ENCODE data around the gene DDX1. TPM values are rescaled to one million over a fixed set of nuclear protein-coding genes. Genes with fewer than 3 reads are reported as not detected.

Gene DDX1
- total and polyA plus RNA-seq, 4 donors = 87.0 to 152 (median 134) TPM

GRCh38 chr2:15641530-15641982 lies 49.9 kb downstream of the DDX1 start:
- Histone ChIP-seq H3K4me1 (ENCODE audit: control insufficient read depth, insufficient read depth, low read length) (peaks cover 15% of the 10 kb centered on the region), H3K9me3 (ENCODE audit: control insufficient read depth, insufficient read depth, low read length) (no peaks in the 10 kb centered on the region), H3K4me3 (ENCODE audit: low read depth, low read length) (no peak overlapping the region), H3K27ac (ENCODE audit: low read depth, low read length) (no peak overlapping the region), H3K27me3 (ENCODE audit: control insufficient read depth, insufficient read depth, low read length) (no peaks in the 10 kb centered on the region), H3K36me3 (ENCODE audit: control insufficient read depth, insufficient read depth, low read length) (peaks cover 3% of the 10 kb centered on the region)
- DNase-seq (ENCODE audit: low read depth in 4 of 6, low spot score in 6 of 6) = no peak
- no CpG with 5 or more reads among the region's 1 CpG for WGBS (ENCODE audit: insufficient coverage)

- Histone ChIP-seq H3K4me3 (ENCODE audit: low read depth, low read length) (no peak overlapping the region), H3K27ac (ENCODE audit: low read depth, low read length) (no peak overlapping the region), H3K4me1 (ENCODE audit: control insufficient read depth, insufficient read depth, low read length) (peaks cover 15% of the 10 kb centered on the region), H3K36me3 (ENCODE audit: control insufficient read depth, insufficient read depth, low read length) (peaks cover 3% of the 10 kb centered on the region), H3K9me3 (ENCODE audit: control insufficient read depth, insufficient read depth, low read length) (no peaks in the 10 kb centered on the region), H3K27me3 (ENCODE audit: control insufficient read depth, insufficient read depth, low read length) (no peaks in the 10 kb centered on the region)
- DNase-seq (ENCODE audit: low read depth in 4 of 6, low spot score in 6 of 6) = peak in 1 of 6 donors; percentile 57
- WGBS (ENCODE audit: insufficient coverage) = 70% methylated on average over 9 of the region's 12 CpGs
These were observed 50.5 kb downstream of the DDX1 start for GRCh38 chr2:15642011-15642814.

GRCh38 chr2:15642815-15643500 lies 51.3 kb downstream of the DDX1 start:
- WGBS (ENCODE audit: insufficient coverage) = 53% methylated on average over 8 of the region's 13 CpGs
- H3K9me3 ChIP-seq (ENCODE audit: control insufficient read depth, insufficient read depth, low read length) = no peaks in the 10 kb centered on the region
- H3K27me3 ChIP-seq (ENCODE audit: control insufficient read depth, insufficient read depth, low read length) = no peaks in the 10 kb centered on the region
- no peak overlapping the region for H3K4me3 ChIP-seq (ENCODE audit: low read depth, low read length)
- no peak for DNase-seq (ENCODE audit: low read depth in 4 of 6, low spot score in 6 of 6)
- no peak overlapping the region for H3K27ac ChIP-seq (ENCODE audit: low read depth, low read length)
- peaks cover 3% of the 10 kb centered on the region for H3K36me3 ChIP-seq (ENCODE audit: control insufficient read depth, insufficient read depth, low read length)
- H3K4me1 ChIP-seq (ENCODE audit: control insufficient read depth, insufficient read depth, low read length) = peaks cover 12% of the 10 kb centered on the region

GRCh38 chr2:15643791-15644585 lies 52.3 kb downstream of the DDX1 start:
- DNase-seq (ENCODE audit: low read depth in 4 of 6, low spot score in 6 of 6) = no peak
- Histone ChIP-seq H3K4me3 (ENCODE audit: low read depth, low read length) (no peak overlapping the region), H3K36me3 (ENCODE audit: control insufficient read depth, insufficient read depth, low read length) (peaks cover 3% of the 10 kb centered on the region), H3K9me3 (ENCODE audit: control insufficient read depth, insufficient read depth, low read length) (no peaks in the 10 kb centered on the region), H3K27ac (ENCODE audit: low read depth, low read length) (no peak overlapping the region), H3K4me1 (ENCODE audit: control insufficient read depth, insufficient read depth, low read length) (peaks cover 12% of the 10 kb centered on the region), H3K27me3 (ENCODE audit: control insufficient read depth, insufficient read depth, low read length) (no peaks in the 10 kb centered on the region)
- WGBS (ENCODE audit: insufficient coverage) = 74% methylated on average over 3 of the region's 4 CpGs

GRCh38 chr2:15645300-15645699 lies 53.6 kb downstream of the DDX1 start:
- H3K27ac ChIP-seq (ENCODE audit: low read depth, low read length) = no peak overlapping the region
- WGBS (ENCODE audit: insufficient coverage) = 100% methylated on average over 1 of the region's 2 CpGs

GRCh38 chr2:15645720-15646385 lies 54.2 kb downstream of the DDX1 start:
- Histone ChIP-seq H3K27ac (ENCODE audit: low read depth, low read length) (no peak overlapping the region), H3K27me3 (ENCODE audit: control insufficient read depth, insufficient read depth, low read length) (no peaks in the 10 kb centered on the region), H3K4me1 (ENCODE audit: control insufficient read depth, insufficient read depth, low read length) (peaks cover 12% of the 10 kb centered on the region), H3K4me3 (ENCODE audit: low read depth, low read length) (no peak overlapping the region), H3K9me3 (ENCODE audit: control insufficient read depth, insufficient read depth, low read length) (no peaks in the 10 kb centered on the region), H3K36me3 (ENCODE audit: control insufficient read depth, insufficient read depth, low read length) (peaks cover 3% of the 10 kb centered on the region)
- DNase-seq (ENCODE audit: low read depth in 4 of 6, low spot score in 6 of 6) = no peak
- 61% methylated on average over 7 of the region's 9 CpGs for WGBS (ENCODE audit: insufficient coverage)

More at GRCh38 chr2:15645300-15645699, 53.6 kb downstream of the DDX1 start:
- no peaks in the 10 kb centered on the region for H3K9me3 ChIP-seq (ENCODE audit: control insufficient read depth, insufficient read depth, low read length)
- peaks cover 12% of the 10 kb centered on the region for H3K4me1 ChIP-seq (ENCODE audit: control insufficient read depth, insufficient read depth, low read length)
- DNase-seq (ENCODE audit: low read depth in 4 of 6, low spot score in 6 of 6) = no peak
- H3K4me3 ChIP-seq (ENCODE audit: low read depth, low read length) = no peak overlapping the region
- peaks cover 3% of the 10 kb centered on the region for H3K36me3 ChIP-seq (ENCODE audit: control insufficient read depth, insufficient read depth, low read length)
- no peaks in the 10 kb centered on the region for H3K27me3 ChIP-seq (ENCODE audit: control insufficient read depth, insufficient read depth, low read length)

- Histone ChIP-seq H3K27me3 (ENCODE audit: control insufficient read depth, insufficient read depth, low read length) (no peaks in the 10 kb centered on the region), H3K4me3 (ENCODE audit: low read depth, low read length) (no peak overlapping the region), H3K9me3 (ENCODE audit: control insufficient read depth, insufficient read depth, low read length) (no peaks in the 10 kb centered on the region), H3K27ac (ENCODE audit: low read depth, low read length) (no peak overlapping the region), H3K36me3 (ENCODE audit: control insufficient read depth, insufficient read depth, low read length) (peaks cover 3% of the 10 kb centered on the region), H3K4me1 (ENCODE audit: control insufficient read depth, insufficient read depth, low read length) (peaks cover 12% of the 10 kb centered on the region)
- 95% methylated on average over 5 of the region's 6 CpGs for WGBS (ENCODE audit: insufficient coverage)
- DNase-seq (ENCODE audit: low read depth in 4 of 6, low spot score in 6 of 6) = no peak
These were observed 55.0 kb downstream of the DDX1 start for GRCh38 chr2:15646661-15647060.

- no peak overlapping the region for H3K4me3 ChIP-seq (ENCODE audit: low read depth, low read length)
- no peaks in the 10 kb centered on the region for H3K36me3 ChIP-seq (ENCODE audit: control insufficient read depth, insufficient read depth, low read length)
- peaks cover 5% of the 10 kb centered on the region for H3K4me1 ChIP-seq (ENCODE audit: control insufficient read depth, insufficient read depth, low read length)
- H3K27ac ChIP-seq (ENCODE audit: low read depth, low read length) = no peak overlapping the region
- H3K9me3 ChIP-seq (ENCODE audit: control insufficient read depth, insufficient read depth, low read length) = no peaks in the 10 kb centered on the region
- no peaks in the 10 kb centered on the region for H3K27me3 ChIP-seq (ENCODE audit: control insufficient read depth, insufficient read depth, low read length)
- WGBS (ENCODE audit: insufficient coverage) = 90% methylated on average over 15 of the region's 18 CpGs
- DNase-seq (ENCODE audit: low read depth in 4 of 6, low spot score in 6 of 6) = no peak
These were observed 56.2 kb downstream of the DDX1 start for GRCh38 chr2:15647622-15648590.
